Diencephalon (tissue), 1 donor: ENCODE data around the gene MDH1B. TPM values are rescaled to one million over a fixed set of nuclear protein-coding genes. Genes with fewer than 3 reads are reported as not detected.

ENCODE experiments used
- small RNA-seq: library from RNA; depleted of rRNA; stranded (forward); fragments of <200 nt; gene quantifications from one replicate; pipeline ENCODE3, GENCODE V24; 2014
- total RNA-seq: library from RNA; depleted of rRNA; stranded (reverse); fragments of >200 nt; gene quantifications from one replicate; pipeline ENCODE4 v1.2.3, GENCODE V29; 2014

MDH1B gene
- total RNA-seq = 13.4 TPM

DNA sequence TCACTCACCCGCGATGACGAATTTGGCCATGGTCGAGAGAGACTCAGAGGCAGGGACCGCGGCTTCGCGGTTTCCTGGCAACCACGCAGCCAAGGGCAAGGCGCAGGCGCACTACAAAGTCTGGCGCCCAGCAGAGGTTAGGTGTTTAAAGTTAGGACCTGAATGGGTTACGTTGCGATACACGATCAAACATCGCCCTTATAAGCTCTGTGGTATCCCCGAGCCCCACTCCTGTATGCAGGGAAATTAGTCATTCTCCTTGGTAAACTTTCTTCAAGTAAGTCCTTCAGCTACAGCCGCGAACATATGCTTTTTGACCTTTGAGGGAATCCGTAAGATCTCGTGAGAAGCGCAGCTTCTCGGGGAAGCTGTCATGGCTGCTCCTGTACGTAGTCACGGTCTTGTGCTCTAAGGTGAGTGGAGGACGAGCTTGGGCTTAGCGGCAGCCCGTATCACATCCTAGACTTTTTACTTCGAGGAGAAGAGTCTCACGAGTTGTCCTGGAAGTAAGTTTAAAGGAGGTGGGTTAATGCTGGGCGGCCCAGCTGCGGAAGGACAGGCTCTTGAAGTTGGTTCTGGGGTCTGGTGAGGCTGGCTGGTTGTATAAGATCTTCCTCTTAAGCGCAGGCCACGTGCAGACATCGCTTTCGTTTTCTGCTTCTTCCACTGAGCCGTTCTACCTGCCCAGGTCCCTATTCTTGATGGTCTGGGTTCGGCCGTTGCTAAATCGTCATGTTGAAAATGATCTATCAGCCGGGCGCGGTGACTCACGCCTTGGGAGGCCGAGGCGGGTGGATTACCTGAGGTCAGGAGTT, at the start of gene MDH1B, which contains the start of gene FASTKD2:
TSS of gene MDH1B (minus strand) at position 87 of the 815 bp plus-strand sequence. CDS start at position 30, 57 bp downstream.
TSS of gene FASTKD2 (plus strand) at position 365 of the 815 bp plus-strand sequence. CDS start 1,088 bp downstream, outside the sequence.

GRCh38 chr2:206718296-206718695, 46.8 kb downstream of the MDH1B start, which contains the start of gene DYTN:
Gene DYTN, minus strand, starts transcription at chr2:206718396. Its CDS starts 117 bp downstream, at chr2:206718279.

Small RNA genes within 50 kb of the gene (small RNA-seq; reads per million reads assigned to genes)
- gene MIR3130-2 = not detected
- gene RF00019 = not detected

Other genes starting within 250 kb of the MDH1B start
- gene FAM237A, start 122.8 kb downstream of the MDH1B start, total RNA-seq = 0.46 TPM
- gene DYTN, start 46.9 kb downstream of the MDH1B start, total RNA-seq = not detected
- 53.7 TPM for gene FASTKD2, start 278 bp upstream of the MDH1B start, total RNA-seq
- gene CPO, start 174.2 kb upstream of the MDH1B start, total RNA-seq = not detected